Measurements from ENCODE around the gene HSPB2. TPM values are rescaled to one million over a fixed set of nuclear protein-coding genes. Genes with fewer than 3 reads are reported as not detected.
"Not testable (repeated sequence)": the region's sequence is repeated elsewhere in the genome, so short reads cannot be mapped to it uniquely, and the experiment has no call there.

The HSPB2 gene
- total RNA-seq, 1 donor: 0.43 TPM

GRCh38 chr11:111878849-111879636 is 33.5 kb upstream of the HSPB2 start, which contains the start of the genes CFAP68 and FDXACB1:
Gene CFAP68 (plus strand): TSS chr11:111879541. CDS start chr11:111879561, 20 bp downstream.
Gene FDXACB1 (minus strand): TSS chr11:111879165. CDS start chr11:111879132, 33 bp downstream.
- peak; percentile 98 for DNase-seq (ENCODE audit: low read depth)
- H3K4me3 ChIP-seq (ENCODE audit: low read depth, low read length): peak within 1 kb of the TSS; percentile 75
- TF ChIP-seq CTCF (IDR thresholded peaks at IDR 0.05; ENCODE audit: insufficient read depth, low read depth, low read length): peak; percentile 92

- DNase-seq (ENCODE audit: low read depth): no peak
- peak overlapping the region; percentile 75 for H3K4me3 ChIP-seq (ENCODE audit: low read depth, low read length)
- TF ChIP-seq CTCF (IDR thresholded peaks at IDR 0.05; ENCODE audit: insufficient read depth, low read depth, low read length): no peak
These were observed 32.9 kb upstream of the HSPB2 start for GRCh38 chr11:111879637-111879960.

DNA sequence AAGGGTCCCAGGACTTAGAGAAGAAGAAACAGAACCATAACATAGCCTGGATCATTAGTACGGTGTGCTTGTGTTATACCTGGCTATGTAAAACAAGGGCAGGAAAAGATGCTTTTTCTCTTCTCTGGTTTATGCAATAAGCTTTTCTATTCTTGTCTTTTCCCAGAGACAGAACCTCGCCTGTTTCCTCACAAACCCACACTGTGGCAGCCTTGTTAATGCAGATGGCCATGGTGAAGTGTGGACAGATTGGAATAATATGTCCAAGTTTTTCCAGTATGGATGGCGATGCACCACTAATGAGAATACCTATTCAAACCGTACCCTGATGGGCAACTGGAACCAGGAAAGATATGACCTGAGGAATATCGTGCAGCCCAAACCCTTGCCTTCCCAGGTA is 30.3 kb upstream of the HSPB2 start:
- no peak overlapping the region for H3K4me3 ChIP-seq (ENCODE audit: low read depth, low read length)
- no peak for TF ChIP-seq CTCF (IDR thresholded peaks at IDR 0.05; ENCODE audit: insufficient read depth, low read depth, low read length)
- no peak for DNase-seq (ENCODE audit: low read depth)

- H3K4me3 ChIP-seq (ENCODE audit: low read depth, low read length); DNase-seq (ENCODE audit: low read depth): not testable (repeated sequence)
These were observed 27.5 kb upstream of the HSPB2 start for GRCh38 chr11:111885053-111885452.

DNA sequence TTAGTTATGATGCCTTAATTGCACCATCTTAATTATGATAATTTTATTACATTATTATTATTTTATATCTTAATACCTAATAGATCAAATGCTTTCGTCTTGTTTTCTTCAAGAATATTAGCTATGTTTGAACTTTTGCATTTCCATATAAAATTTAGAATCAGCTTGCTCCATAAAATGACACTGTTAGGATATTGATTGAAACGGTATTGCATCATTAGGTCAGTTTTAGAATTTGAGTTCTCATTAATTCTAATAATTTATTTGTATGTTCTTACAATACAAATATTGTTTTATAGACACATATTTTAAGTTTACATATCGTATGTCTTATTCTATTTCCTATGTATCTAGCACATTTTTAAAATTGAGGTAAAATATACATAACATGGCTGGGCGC is 26.5 kb upstream of the HSPB2 start:
- TF ChIP-seq CTCF (IDR thresholded peaks at IDR 0.05; ENCODE audit: insufficient read depth, low read depth, low read length): no peak
- H3K4me3 ChIP-seq (ENCODE audit: low read depth, low read length): no peak overlapping the region
- DNase-seq (ENCODE audit: low read depth): no peak

GRCh38 chr11:111886844-111887243 is 25.7 kb upstream of the HSPB2 start:
- peak; percentile 17 for DNase-seq (ENCODE audit: low read depth)
- no peak overlapping the region for H3K4me3 ChIP-seq (ENCODE audit: low read depth, low read length)
- no peak for TF ChIP-seq CTCF (IDR thresholded peaks at IDR 0.05; ENCODE audit: insufficient read depth, low read depth, low read length)

DNA sequence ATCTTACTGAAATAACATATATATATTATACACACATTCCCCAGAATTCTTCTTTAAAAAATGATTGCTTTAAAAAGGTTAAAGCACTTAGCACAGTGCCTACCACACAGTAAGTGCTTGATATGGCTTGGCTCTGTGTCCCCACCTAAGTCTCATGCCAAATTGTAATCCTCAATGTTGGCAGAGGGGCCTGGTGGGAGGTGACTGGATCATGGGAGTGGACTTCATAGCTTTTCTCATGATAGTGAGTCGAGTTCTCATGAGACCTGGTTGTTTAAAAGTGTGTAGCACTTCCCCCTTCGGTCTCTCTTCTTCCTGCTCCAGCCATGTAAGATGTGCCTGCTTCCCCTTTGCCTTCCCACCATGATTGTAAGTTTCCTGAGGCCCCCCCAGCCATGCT is 7.1 kb upstream of the HSPB2 start:
- TF ChIP-seq CTCF (IDR thresholded peaks at IDR 0.05; ENCODE audit: insufficient read depth, low read depth, low read length): no peak
- no peak overlapping the region for H3K4me3 ChIP-seq (ENCODE audit: low read depth, low read length)
- no peak for DNase-seq (ENCODE audit: low read depth)
